ENCODE results near the gene CDKN2C.

DNA sequence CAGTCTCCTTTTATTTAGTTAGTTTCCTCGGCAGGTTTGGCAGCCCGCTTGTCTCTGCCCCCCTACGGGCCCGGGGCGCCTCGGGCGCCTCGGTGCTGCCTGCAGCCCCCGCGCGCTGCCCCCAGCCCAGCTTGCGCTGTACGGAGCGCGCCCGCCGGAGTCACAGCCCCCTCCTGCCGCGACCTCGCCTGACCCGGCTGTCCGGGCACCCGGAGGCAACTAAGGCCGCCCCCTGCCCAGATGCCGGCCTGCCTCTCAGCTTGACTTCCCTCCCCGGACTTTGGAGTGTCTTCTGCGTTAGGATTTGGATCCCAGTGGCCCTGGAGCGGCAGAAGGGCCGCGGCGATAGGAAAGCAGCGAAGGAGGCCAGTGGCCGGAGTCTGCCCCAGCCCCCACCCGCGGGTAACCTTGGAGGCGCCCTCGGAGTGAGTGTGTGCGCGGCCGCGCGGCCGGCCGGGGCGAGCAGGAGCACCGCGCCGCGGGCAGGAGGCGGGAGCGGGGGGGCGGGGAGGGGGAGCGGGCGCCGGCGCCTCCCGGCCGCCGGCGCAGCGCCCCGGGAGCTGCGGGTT is 7.6 kb downstream of the CDKN2C start:
- TF ChIP-seq SP1 (IDR thresholded peaks at IDR 0.05; ENCODE audit: low read depth) (no peak), EZH2 (IDR thresholded peaks at IDR 0.05) (no peak), JUND (IDR thresholded peaks at IDR 0.05) (no peak), EGR1 (IDR thresholded peaks at IDR 0.05; ENCODE audit: low read depth) (no peak)
- TF ChIP-seq, protein P1, sequence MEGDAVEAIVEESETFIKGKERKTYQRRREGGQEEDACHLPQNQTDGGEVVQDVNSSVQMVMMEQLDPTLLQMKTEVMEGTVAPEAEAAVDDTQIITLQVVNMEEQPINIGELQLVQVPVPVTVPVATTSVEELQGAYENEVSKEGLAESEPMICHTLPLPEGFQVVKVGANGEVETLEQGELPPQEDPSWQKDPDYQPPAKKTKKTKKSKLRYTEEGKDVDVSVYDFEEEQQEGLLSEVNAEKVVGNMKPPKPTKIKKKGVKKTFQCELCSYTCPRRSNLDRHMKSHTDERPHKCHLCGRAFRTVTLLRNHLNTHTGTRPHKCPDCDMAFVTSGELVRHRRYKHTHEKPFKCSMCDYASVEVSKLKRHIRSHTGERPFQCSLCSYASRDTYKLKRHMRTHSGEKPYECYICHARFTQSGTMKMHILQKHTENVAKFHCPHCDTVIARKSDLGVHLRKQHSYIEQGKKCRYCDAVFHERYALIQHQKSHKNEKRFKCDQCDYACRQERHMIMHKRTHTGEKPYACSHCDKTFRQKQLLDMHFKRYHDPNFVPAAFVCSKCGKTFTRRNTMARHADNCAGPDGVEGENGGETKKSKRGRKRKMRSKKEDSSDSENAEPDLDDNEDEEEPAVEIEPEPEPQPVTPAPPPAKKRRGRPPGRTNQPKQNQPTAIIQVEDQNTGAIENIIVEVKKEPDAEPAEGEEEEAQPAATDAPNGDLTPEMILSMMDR (IDR thresholded peaks at IDR 0.05 in 2 of 3, conservative IDR thresholded peaks at IDR 0.05 in 1 of 3; ENCODE audit: borderline replicate concordance in 1 of 3, insufficient read depth in 1 of 3, low read depth in 2 of 3, low read length in 2 of 3), result no peak

Data from HCT116 (cell line).